HEK293 (cell line): Measurements from ENCODE around the gene CA11.

Experiments
- CTCF ChIA-PET: fragments of 350-600 bp; formaldehyde crosslinking; extraction: SDS; loops from one replicate; lab custom pipeline; 2021; ENCODE audit warnings: antibody characterized with exemption; lab: Yijun Ruan, JAX
- POLR2A ChIA-PET: fragments of 300-600 bp; formaldehyde crosslinking; extraction: SDS; loops from one replicate; lab custom pipeline; 2020; ENCODE audit warnings: antibody characterized with exemption, inconsistent platforms; lab: Yijun Ruan, JAX
- H3K27ac ChIP-seq: fragments of 200-500 bp; sonication (Bioruptor generic); 2 replicates; pipeline ENCODE4 v1.5.1; 2014; ENCODE audit warnings: low read depth, low read length, control low read depth, inconsistent platforms; ENCODE audit errors: extremely low read depth
- H3K36me3 ChIP-seq, 2 experiments: fragments of 200-500 bp in 1 of 2; sonication (Bioruptor generic) in 1 of 2; 1 replicate in 1 of 2; 2 replicates in 1 of 2; pipeline ENCODE4 v1.5.1; 2014 to 2017; ENCODE audit warnings: inconsistent platforms in 2 of 2, low read length in 2 of 2; ENCODE audit not compliant: control insufficient read depth in 2 of 2, insufficient read depth in 1 of 2
- H3K4me1 ChIP-seq: fragments of 200-500 bp; sonication (Bioruptor generic); 2 replicates; pipeline ENCODE4 v1.5.1; 2014; ENCODE audit warnings: mild to moderate bottlenecking, low read length, inconsistent platforms; ENCODE audit not compliant: control insufficient read depth, insufficient read depth
- H3K4me3 ChIP-seq: 2 replicates; pipeline ENCODE4 v1.5.1; 2011; ENCODE audit warnings: low read depth, mild to moderate bottlenecking, control low read depth, low read length, moderate library complexity
- H3K9me3 ChIP-seq: fragments of 200-500 bp; sonication (Bioruptor generic); 2 replicates; pipeline ENCODE4 v1.5.1; 2014; ENCODE audit warnings: low read depth, low read length, inconsistent platforms; ENCODE audit not compliant: control insufficient read depth, insufficient read depth
- BCL6B ChIP-seq: fragments of 450-650 bp; formaldehyde crosslinking; IDR thresholded peaks from 2 replicates; pipeline ENCODE4 v1.5.1; 2017; ENCODE audit warnings: missing biosample characterization, missing genetic modification characterization
- CTCF ChIP-seq: fragments of 450-650 bp; formaldehyde crosslinking; IDR thresholded peaks from 2 replicates; pipeline ENCODE4 v1.5.1; 2016; ENCODE audit warnings: missing biosample characterization, missing genetic modification characterization
- ELK4 ChIP-seq: IDR thresholded peaks from 2 replicates; pipeline ENCODE4 v1.6.1; 2011; ENCODE audit warnings: mild to moderate bottlenecking, low read depth, low read length, borderline replicate concordance
- GLIS2 ChIP-seq: fragments of 450-650 bp; formaldehyde crosslinking; IDR thresholded peaks from 2 replicates; pipeline ENCODE4 v1.5.1; 2016; ENCODE audit warnings: missing biosample characterization, missing genetic modification characterization
- KLF10 ChIP-seq: fragments of 450-650 bp; IDR thresholded peaks from 2 replicates; pipeline ENCODE4 v1.5.1; 2018; ENCODE audit warnings: missing biosample characterization, mild to moderate bottlenecking, missing genetic modification characterization
- PRDM6 ChIP-seq: fragments of 450-650 bp; formaldehyde crosslinking; IDR thresholded peaks from 2 replicates; pipeline ENCODE4 v1.5.1; 2017; ENCODE audit warnings: missing biosample characterization, missing genetic modification characterization
- SALL2 ChIP-seq: fragments of 450-650 bp; formaldehyde crosslinking; IDR thresholded peaks from 2 replicates; pipeline ENCODE4 v1.5.0; 2017; ENCODE audit warnings: missing biosample characterization, mild to moderate bottlenecking, missing genetic modification characterization, borderline replicate concordance
- ZBTB21 ChIP-seq: fragments of 450-650 bp; formaldehyde crosslinking; IDR thresholded peaks from 2 replicates; pipeline ENCODE4 v1.5.1; 2017; ENCODE audit warnings: missing biosample characterization, missing genetic modification characterization
- ZBTB8A ChIP-seq: fragments of 450-650 bp; formaldehyde crosslinking; IDR thresholded peaks from 2 replicates; pipeline ENCODE4 v1.5.1; 2016; ENCODE audit warnings: missing biosample characterization, missing genetic modification characterization
- ZFP69B ChIP-seq: fragments of 450-650 bp; formaldehyde crosslinking; IDR thresholded peaks from 2 replicates; pipeline ENCODE4 v1.5.1; 2016; ENCODE audit warnings: missing biosample characterization, missing genetic modification characterization
- ZNF202 ChIP-seq: fragments of 450-650 bp; formaldehyde crosslinking; IDR thresholded peaks from 2 replicates; pipeline ENCODE4 v1.5.1; 2016; ENCODE audit warnings: missing biosample characterization, missing genetic modification characterization, borderline replicate concordance
- ZNF221 ChIP-seq: fragments of 450-650 bp; formaldehyde crosslinking; IDR thresholded peaks from 2 replicates; pipeline ENCODE4 v1.5.1; 2017; ENCODE audit warnings: missing biosample characterization, missing genetic modification characterization, borderline replicate concordance
- ZNF23 ChIP-seq: fragments of 450-650 bp; formaldehyde crosslinking; IDR thresholded peaks from 2 replicates; pipeline ENCODE4 v1.5.1; 2016; ENCODE audit warnings: missing biosample characterization, missing genetic modification characterization, borderline replicate concordance
- ZNF26 ChIP-seq: fragments of 450-650 bp; formaldehyde crosslinking; IDR thresholded peaks from 2 replicates; pipeline ENCODE4 v1.5.1; 2016; ENCODE audit warnings: missing biosample characterization, missing genetic modification characterization
- ZNF292 ChIP-seq: fragments of 450-650 bp; formaldehyde crosslinking; IDR thresholded peaks from 2 replicates; pipeline ENCODE4 v1.5.1; 2016; ENCODE audit warnings: low read depth, missing biosample characterization, missing genetic modification characterization, borderline replicate concordance
- ZNF404 ChIP-seq: fragments of 450-650 bp; formaldehyde crosslinking; IDR thresholded peaks from 2 replicates; pipeline ENCODE4 v1.5.1; 2017; ENCODE audit warnings: missing biosample characterization, missing genetic modification characterization
- ZNF433 ChIP-seq: fragments of 450-650 bp; formaldehyde crosslinking; IDR thresholded peaks from 2 replicates; pipeline ENCODE4 v1.5.1; 2016; ENCODE audit warnings: missing biosample characterization, missing genetic modification characterization, low read depth
- ZNF664 ChIP-seq: fragments of 450-650 bp; formaldehyde crosslinking; IDR thresholded peaks from 2 replicates; pipeline ENCODE4 v1.5.1; 2016; ENCODE audit warnings: missing biosample characterization, missing genetic modification characterization
- ZNF837 ChIP-seq: fragments of 450-650 bp; formaldehyde crosslinking; IDR thresholded peaks from 2 replicates; pipeline ENCODE4 v1.5.1; 2016; ENCODE audit warnings: missing biosample characterization, missing genetic modification characterization
- ZSCAN5A ChIP-seq: fragments of 450-650 bp; formaldehyde crosslinking; IDR thresholded peaks from 2 replicates; pipeline ENCODE4 v1.5.1; 2016; ENCODE audit warnings: missing biosample characterization, missing genetic modification characterization

The CA11 gene

GRCh38 chr19:48591021-48591420 lies 55.0 kb downstream of the CA11 start:
- no peaks in the 10 kb centered on the region for H3K36me3 ChIP-seq
- POLR2A ChIA-PET: no interaction called here
- CTCF ChIA-PET: interaction anchor here (0.6 to 12.4 kb wide), 5 partner anchors 16 to 252 kb away, joined by 3 to 272 read pairs (median 51); partner anchors contain the start of gene SPACA4
- no peak overlapping the region for H3K4me3 ChIP-seq
- no peaks in the 10 kb centered on the region for H3K4me1 ChIP-seq
- TF ChIP-seq ZNF221 (tag by site-specific recombination): no peak
- peak; percentile 51; the same call in 1 of the 2 replicates for TF ChIP-seq CTCF (tag by site-specific recombination)
- no peak overlapping the region for H3K27ac ChIP-seq
- no peaks in the 10 kb centered on the region for H3K9me3 ChIP-seq

GRCh38 chr19:48588670-48589401 lies 57.2 kb downstream of the CA11 start:
- ChIA-PET CTCF (interaction anchor here (0.5 to 12.4 kb wide), 41 partner anchors 8 to 1728 kb away, joined by 3 to 272 read pairs (median 4); partner anchors contain the start of genes DBP and SPACA4), POLR2A (interaction anchor here (0.8 to 1.5 kb wide), 9 partner anchors 14 to 226 kb away, joined by 3 to 11 read pairs (median 4); partner anchors contain the start of genes RPL18 and SPHK2)
- H3K27ac ChIP-seq: no peak overlapping the region
- no peaks in the 10 kb centered on the region for H3K36me3 ChIP-seq
- no peaks in the 10 kb centered on the region for H3K9me3 ChIP-seq
- no peaks in the 10 kb centered on the region for H3K4me1 ChIP-seq
- H3K4me3 ChIP-seq: peak overlapping the region; percentile 47
- TF ChIP-seq ZBTB8A (peak; percentile 43; the same call in 1 of the 2 replicates), ZNF837 (tag by site-specific recombination) (no peak), BCL6B (tag by site-specific recombination) (no peak), ZNF433 (tag by site-specific recombination) (no peak), ZNF23 (tag by site-specific recombination) (no peak), ZNF664 (tag by site-specific recombination) (no peak), SALL2 (tag by site-specific recombination) (no peak), GLIS2 (tag by site-specific recombination) (0 out of 2 replicates have a peak, but pooled peaks have one; percentile 27), KLF10 (no peak), ZNF404 (tag by site-specific recombination) (no peak), ZBTB21 (tag by site-specific recombination) (peak; percentile 48; the same call in 1 of the 2 replicates), ZNF292 (no peak), ELK4 (no peak), PRDM6 (tag by site-specific recombination) (no peak), ZNF202 (tag by site-specific recombination) (no peak), ZFP69B (peak; percentile 84), ZSCAN5A (peak; percentile 86), ZNF26 (no peak)
